Measurements from ENCODE around the gene CLK4. TPM values are rescaled to one million over a fixed set of nuclear protein-coding genes. Genes with fewer than 3 reads are reported as not detected.

The CLK4 gene
- total RNA-seq, 1 experiment from 2014 or later = 9.8 TPM

DNA sequence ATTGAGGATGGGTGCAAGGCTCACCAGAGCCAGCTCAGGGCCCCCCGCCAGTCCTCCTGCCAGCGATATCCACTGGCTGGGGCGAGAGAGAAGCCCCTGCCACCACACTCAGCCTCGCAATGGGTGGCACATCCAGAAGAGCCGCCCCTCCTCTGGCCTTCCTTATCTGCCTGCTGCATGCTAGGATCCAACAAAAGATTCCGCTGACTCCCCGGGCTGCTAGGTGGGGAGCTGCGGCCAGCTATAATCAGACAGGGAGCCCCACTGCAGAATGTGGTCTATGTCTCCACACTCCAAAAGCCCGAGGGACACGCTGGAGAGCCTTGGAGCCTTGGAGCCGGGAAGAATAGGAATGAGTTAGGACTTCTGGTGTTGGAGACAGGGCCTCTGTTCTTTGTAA, 69.4 kb downstream of the CLK4 start (continued):
- TF ChIP-seq, protein P1, sequence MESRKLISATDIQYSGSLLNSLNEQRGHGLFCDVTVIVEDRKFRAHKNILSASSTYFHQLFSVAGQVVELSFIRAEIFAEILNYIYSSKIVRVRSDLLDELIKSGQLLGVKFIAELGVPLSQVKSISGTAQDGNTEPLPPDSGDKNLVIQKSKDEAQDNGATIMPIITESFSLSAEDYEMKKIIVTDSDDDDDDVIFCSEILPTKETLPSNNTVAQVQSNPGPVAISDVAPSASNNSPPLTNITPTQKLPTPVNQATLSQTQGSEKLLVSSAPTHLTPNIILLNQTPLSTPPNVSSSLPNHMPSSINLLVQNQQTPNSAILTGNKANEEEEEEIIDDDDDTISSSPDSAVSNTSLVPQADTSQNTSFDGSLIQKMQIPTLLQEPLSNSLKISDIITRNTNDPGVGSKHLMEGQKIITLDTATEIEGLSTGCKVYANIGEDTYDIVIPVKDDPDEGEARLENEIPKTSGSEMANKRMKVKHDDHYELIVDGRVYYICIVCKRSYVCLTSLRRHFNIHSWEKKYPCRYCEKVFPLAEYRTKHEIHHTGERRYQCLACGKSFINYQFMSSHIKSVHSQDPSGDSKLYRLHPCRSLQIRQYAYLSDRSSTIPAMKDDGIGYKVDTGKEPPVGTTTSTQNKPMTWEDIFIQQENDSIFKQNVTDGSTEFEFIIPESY (IDR thresholded peaks at IDR 0.05; ENCODE audit: extremely low read depth, insufficient replicate concordance, low read length) = no peak
- no peak for TF ChIP-seq CBX3 (IDR thresholded peaks at IDR 0.05; ENCODE audit: low read depth)

DNA sequence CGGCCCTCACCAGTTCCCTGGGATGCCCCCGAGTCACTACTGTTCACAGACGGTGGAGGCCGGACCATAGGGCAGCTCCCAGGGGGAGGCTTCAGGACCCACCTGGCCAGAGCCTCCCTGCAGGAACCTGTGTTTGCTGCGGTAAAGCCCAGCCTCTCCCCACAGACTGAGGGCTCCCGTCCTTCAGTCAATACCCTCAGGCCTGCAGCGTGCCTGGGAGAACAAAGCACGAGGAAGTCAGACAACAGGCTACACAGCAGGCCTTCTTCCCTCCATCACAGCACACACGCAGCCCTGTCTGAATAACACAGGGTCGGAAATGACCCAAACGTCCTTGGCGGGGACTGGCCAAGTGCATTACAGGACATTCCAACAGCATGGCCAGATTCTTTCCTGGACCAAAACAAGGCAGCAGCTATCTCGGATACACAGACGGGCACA, 71.1 kb downstream of the CLK4 start:
- no peaks in the 10 kb centered on the region for H3K36me3 ChIP-seq (ENCODE audit: control insufficient read depth in 1 of 2, insufficient read depth in 2 of 2, low read length in 2 of 2)
- H3K9me2 ChIP-seq (ENCODE audit: insufficient read depth) = no peaks in the 10 kb centered on the region
- ChIA-PET RAD21 (ENCODE audit: low non-redundant PET in 1 of 2, low total read pairs in 2 of 2, uncharacterized antibody in 2 of 2, unreplicated experiment in 2 of 2) (no interaction called here), POLR2A (no interaction called here), CTCF (no interaction called here)
- H3K27ac ChIP-seq (ENCODE audit: low read depth, low read length) = no peak overlapping the region
- no peaks in the 10 kb centered on the region for H3K79me2 ChIP-seq (ENCODE audit: insufficient read depth, low read length)
- H3K27me3 ChIP-seq (ENCODE audit: insufficient read depth, low read length) = no peaks in the 10 kb centered on the region
- BruUV-seq (replicated peaks) = no TSS peak
- DNase-seq (ENCODE audit: low read depth, low spot score) (no peak), ATAC-seq (no peak)
- no peak overlapping the region for H3K4me2 ChIP-seq (ENCODE audit: low read length)
- H2AFZ ChIP-seq (ENCODE audit: low read depth, low read length, poor library complexity, severe bottlenecking) = no peak overlapping the region
- H4K20me1 ChIP-seq (ENCODE audit: insufficient read depth) = no peaks in the 10 kb centered on the region
- H3K4me3 ChIP-seq (replicated peaks in 1 of 2; ENCODE audit: low read depth in 1 of 2, low read length in 2 of 2) = no peak overlapping the region
- intact Hi-C loops (cut with micrococcal nuclease) = no loop called here
- H3K9ac ChIP-seq (ENCODE audit: low read length) = no peak overlapping the region
- TF ChIP-seq YY1 (IDR thresholded peaks at IDR 0.05; ENCODE audit: extremely low read depth, insufficient replicate concordance, low read depth, low read length) (no peak), EGR1 (IDR thresholded peaks at IDR 0.05; ENCODE audit: low read depth) (no peak), SRF (IDR thresholded peaks at IDR 0.05; ENCODE audit: low read depth) (no peak), SIN3A (IDR thresholded peaks at IDR 0.05; ENCODE audit: low read depth) (no peak), JUND (IDR thresholded peaks at IDR 0.05) (no peak), POLR2AphosphoS5 (IDR thresholded peaks at IDR 0.05; ENCODE audit: low read depth, low read length) (no peak)
- TF ChIP-seq, protein P2, sequence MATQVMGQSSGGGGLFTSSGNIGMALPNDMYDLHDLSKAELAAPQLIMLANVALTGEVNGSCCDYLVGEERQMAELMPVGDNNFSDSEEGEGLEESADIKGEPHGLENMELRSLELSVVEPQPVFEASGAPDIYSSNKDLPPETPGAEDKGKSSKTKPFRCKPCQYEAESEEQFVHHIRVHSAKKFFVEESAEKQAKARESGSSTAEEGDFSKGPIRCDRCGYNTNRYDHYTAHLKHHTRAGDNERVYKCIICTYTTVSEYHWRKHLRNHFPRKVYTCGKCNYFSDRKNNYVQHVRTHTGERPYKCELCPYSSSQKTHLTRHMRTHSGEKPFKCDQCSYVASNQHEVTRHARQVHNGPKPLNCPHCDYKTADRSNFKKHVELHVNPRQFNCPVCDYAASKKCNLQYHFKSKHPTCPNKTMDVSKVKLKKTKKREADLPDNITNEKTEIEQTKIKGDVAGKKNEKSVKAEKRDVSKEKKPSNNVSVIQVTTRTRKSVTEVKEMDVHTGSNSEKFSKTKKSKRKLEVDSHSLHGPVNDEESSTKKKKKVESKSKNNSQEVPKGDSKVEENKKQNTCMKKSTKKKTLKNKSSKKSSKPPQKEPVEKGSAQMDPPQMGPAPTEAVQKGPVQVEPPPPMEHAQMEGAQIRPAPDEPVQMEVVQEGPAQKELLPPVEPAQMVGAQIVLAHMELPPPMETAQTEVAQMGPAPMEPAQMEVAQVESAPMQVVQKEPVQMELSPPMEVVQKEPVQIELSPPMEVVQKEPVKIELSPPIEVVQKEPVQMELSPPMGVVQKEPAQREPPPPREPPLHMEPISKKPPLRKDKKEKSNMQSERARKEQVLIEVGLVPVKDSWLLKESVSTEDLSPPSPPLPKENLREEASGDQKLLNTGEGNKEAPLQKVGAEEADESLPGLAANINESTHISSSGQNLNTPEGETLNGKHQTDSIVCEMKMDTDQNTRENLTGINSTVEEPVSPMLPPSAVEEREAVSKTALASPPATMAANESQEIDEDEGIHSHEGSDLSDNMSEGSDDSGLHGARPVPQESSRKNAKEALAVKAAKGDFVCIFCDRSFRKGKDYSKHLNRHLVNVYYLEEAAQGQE (IDR thresholded peaks at IDR 0.05; ENCODE audit: low read depth) = no peak
- TF ChIP-seq, protein P3, sequence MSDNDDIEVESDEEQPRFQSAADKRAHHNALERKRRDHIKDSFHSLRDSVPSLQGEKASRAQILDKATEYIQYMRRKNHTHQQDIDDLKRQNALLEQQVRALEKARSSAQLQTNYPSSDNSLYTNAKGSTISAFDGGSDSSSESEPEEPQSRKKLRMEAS (IDR thresholded peaks at IDR 0.05) = no peak
- no peaks in the 10 kb centered on the region for H3K9me3 ChIP-seq (ENCODE audit: control insufficient read depth in 1 of 2, insufficient read depth in 1 of 2, low read depth in 1 of 2, low read length in 2 of 2)
- no peaks in the 10 kb centered on the region for H3K4me1 ChIP-seq (ENCODE audit: control insufficient read depth in 1 of 2, insufficient read depth in 2 of 2, low read length in 2 of 2)
